Cardiac fibroblast (primary cell): Measurements from ENCODE around the gene IL1RAP.

Source experiments
- DNase-seq, 2 donors: peaks; one replicate each; pipeline versions ENCODE4 v3.0.0 to v3.0.0-alpha.2; 2010; ENCODE audit warnings: low read depth in 2 of 2
- H3K4me3 ChIP-seq, 2 donors: replicated peaks in 1 of 2; 1 replicate in 1 of 2; 2 replicates in 1 of 2; pipeline ENCODE4 v1.5.1; 2011; ENCODE audit warnings: low read depth in 2 of 2, low read length in 2 of 2, mild to moderate bottlenecking in 2 of 2, moderate library complexity in 1 of 2
- TF ChIP-seq, protein P1 (sequence below): IDR thresholded peaks from one replicate; pipeline ENCODE4 v1.5.1; 2011; ENCODE audit warnings: low read depth, mild to moderate bottlenecking, low read length, inconsistent platforms

The IL1RAP gene

DNA sequence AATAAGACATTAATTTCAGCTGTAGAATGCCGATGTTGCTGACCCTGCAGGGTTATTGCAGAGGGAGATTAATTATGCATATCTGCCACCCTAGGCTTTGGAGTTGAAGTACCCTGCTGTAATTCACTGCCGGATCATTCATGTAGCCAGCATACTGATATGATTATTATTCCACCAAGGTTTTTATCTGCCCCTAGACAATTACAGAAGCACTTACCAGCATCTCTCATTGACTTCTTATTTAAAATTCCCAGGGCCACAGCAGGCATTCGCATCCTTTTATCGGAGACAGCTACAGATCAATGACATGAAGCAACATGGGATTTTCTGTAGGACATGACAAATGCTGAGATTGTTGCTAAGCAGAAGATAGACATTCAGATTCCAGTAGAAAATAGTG, 31.3 kb downstream of the IL1RAP start:
- no peak overlapping the region for H3K4me3 ChIP-seq
- DNase-seq: no peak
- TF ChIP-seq, protein P1, sequence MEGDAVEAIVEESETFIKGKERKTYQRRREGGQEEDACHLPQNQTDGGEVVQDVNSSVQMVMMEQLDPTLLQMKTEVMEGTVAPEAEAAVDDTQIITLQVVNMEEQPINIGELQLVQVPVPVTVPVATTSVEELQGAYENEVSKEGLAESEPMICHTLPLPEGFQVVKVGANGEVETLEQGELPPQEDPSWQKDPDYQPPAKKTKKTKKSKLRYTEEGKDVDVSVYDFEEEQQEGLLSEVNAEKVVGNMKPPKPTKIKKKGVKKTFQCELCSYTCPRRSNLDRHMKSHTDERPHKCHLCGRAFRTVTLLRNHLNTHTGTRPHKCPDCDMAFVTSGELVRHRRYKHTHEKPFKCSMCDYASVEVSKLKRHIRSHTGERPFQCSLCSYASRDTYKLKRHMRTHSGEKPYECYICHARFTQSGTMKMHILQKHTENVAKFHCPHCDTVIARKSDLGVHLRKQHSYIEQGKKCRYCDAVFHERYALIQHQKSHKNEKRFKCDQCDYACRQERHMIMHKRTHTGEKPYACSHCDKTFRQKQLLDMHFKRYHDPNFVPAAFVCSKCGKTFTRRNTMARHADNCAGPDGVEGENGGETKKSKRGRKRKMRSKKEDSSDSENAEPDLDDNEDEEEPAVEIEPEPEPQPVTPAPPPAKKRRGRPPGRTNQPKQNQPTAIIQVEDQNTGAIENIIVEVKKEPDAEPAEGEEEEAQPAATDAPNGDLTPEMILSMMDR: no peak

DNA sequence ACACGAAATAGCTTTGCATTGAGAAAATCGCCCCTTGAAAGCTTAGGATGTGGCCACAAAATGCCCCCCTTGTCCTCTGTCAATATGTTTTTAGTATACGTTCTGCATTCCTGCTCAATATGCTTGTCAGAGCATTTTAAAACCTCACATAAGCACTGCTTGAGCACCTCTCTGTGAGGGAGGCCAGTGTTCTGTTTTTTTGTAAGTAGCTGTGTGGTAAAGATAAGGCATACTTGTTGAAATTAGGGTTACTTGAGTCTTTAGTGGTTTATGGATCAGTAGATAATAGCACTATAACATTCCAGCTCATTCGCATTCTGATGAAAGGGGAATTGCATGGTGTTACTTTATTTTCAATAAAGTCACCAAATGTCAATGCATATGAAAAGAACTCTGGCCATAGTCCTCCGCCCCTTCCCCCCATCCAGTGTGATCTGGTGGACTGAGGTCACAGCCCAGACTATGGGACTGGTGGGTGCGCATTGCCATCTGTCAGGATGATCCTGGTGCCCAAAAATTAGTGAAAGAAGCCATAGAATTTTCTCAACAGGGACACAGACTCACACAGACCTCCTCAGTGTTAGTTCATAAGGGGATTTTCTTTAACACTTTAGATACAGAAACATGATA, 33.1 kb downstream of the IL1RAP start:
- no peak for DNase-seq
- H3K4me3 ChIP-seq: no peak overlapping the region
- TF ChIP-seq, protein P1: no peak

DNA sequence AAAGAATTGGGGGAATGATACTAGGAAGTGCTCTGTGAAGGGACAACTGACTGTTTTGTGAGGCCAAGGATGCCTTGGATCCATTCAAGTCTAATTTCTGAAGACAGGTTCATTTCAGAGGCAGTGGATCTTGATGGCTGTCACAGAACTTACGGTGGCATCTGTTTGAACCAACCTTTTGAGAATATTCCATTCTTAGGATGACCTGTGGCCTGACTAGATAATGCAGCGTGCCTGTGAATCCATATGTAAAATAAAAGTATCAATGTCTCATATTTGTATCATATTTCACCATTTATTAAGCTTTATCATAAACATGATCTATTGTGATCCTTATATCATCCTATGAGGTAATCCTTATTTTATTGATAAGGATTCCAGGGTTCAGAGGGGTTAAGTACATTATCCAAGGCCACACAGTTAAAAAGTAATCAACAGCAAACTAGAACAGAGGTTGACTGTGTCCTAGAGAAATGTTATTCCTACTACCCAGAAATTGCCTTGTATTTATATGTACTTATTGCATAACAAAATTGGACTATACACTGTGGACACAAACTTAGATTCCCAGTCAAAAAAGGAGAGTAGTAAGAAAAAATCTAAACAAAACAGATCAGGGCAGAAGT, 34.3 kb downstream of the IL1RAP start:
- H3K4me3 ChIP-seq: no peak overlapping the region
- TF ChIP-seq, protein P1: no peak
- no peak for DNase-seq

DNA sequence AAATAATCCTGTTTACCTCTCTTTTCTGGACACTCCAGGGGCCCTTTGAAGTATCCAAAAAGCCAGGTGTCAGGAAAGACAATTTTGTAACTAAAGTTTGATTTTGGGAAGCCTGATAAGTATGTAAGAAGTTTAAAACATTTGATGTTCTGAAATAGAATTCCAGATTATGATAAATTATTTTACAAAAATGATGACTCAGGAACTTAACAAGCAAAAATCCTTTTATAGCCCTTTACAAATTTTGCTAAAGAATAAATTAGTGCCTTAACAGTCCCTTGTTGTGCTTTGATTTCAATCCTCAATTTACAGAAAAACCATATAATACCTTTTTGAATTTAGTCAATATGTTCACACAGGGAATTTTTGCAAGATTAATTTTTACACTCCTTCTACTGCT, 38.1 kb downstream of the IL1RAP start:
- TF ChIP-seq, protein P1: no peak
- H3K4me3 ChIP-seq: no peak overlapping the region
- DNase-seq: no peak

DNA sequence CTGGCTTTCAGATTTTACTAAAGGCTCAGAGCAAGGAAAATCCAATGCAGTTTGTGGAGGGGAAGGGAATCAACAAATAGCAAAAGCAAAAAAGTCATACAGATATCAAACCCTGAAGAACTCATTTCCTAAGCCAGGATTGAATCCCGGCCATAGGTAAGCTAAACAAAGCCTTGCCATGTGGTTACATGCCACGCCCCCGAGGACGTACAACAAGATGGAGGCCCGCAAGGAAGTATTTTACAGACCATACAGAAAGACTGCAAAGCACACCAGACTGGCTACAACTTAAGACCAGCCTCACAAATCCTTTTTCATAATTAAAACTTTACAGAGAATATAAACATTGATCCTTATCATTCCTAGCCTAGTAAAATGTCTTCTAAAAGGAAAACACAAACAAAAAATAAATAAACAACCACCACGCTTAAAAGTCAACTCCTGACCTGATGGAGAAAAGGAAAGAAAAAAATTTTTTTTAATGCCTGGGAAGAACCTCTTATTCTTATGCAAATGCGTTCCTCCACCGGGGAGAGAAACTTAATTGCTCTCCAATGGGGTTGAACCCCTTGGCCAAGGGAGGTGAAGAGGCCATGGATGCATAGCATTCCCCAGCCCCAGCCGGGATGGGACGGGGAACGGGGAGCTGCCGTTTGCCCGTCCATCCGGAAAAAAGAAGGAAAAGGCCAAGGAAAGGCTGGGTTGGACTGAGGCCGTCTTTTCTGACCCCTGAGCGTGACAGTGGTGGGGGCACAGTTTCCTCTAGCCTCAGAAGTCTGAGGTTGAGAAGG, 39.3 kb downstream of the IL1RAP start:
- TF ChIP-seq, protein P1: no peak
- H3K4me3 ChIP-seq: no peak overlapping the region
- DNase-seq: no peak

DNA sequence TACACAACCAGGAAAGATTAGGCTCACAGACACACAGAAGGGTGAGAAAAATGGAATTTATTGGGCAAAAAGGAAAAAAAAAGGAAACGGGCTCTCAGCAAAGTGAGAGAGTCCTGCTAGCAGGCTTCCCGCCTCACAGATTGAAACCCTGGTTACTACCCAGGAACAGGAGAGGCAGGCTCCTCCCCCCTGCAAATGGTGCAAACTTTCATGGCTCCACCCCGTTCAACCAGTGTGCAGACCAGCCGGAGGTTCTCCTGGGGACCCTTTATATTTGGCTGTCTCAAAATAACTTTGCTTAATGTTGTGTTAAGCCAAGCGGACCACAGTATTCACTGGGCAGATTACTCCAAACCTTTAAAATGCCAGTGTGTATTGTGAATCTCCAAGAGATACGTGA, 40.3 kb downstream of the IL1RAP start:
- TF ChIP-seq, protein P1: no peak
- DNase-seq: no peak
- no peak overlapping the region for H3K4me3 ChIP-seq
